Activated naive CD8-positive, alpha-beta T cell treated with anti-CD3 and anti-CD28 coated beads for 36 hours (primary cell): Measurements from ENCODE around the gene FDXACB1. TPM values are rescaled to one million over a fixed set of nuclear protein-coding genes. Genes with fewer than 3 reads are reported as not detected.
A peak's percentile ranks its signal among the peaks of the same experiment; 100 is the strongest.
"Not testable (repeated sequence)": the region's sequence is repeated elsewhere in the genome, so short reads cannot be mapped to it uniquely, and the experiment has no call there.

Experiments used
- DNase-seq: peaks from one replicate; pipeline ENCODE4 v3.0.0; 2021
- H3K27ac Mint-ChIP-seq: one replicate; pipeline ENCODE4 v1.8.0; 2022; ENCODE audit warnings: mild to moderate bottlenecking, moderate library complexity, mixed read lengths
- H3K27me3 Mint-ChIP-seq: one replicate; pipeline ENCODE4 v1.8.0; 2022; ENCODE audit warnings: mild to moderate bottlenecking, mixed read lengths
- H3K36me3 Mint-ChIP-seq: one replicate; pipeline ENCODE4 v1.8.0; 2021; ENCODE audit warnings: mild to moderate bottlenecking, mixed read lengths
- H3K4me1 Mint-ChIP-seq: one replicate; pipeline ENCODE4 v1.8.0; 2021; ENCODE audit warnings: mixed read lengths
- H3K4me3 Mint-ChIP-seq: one replicate; pipeline ENCODE4 v1.8.0; 2022; ENCODE audit warnings: mild to moderate bottlenecking, moderate library complexity, mixed read lengths
- H3K9me3 Mint-ChIP-seq: one replicate; pipeline ENCODE4 v1.8.0; 2022; ENCODE audit warnings: mixed read lengths
- total RNA-seq, 2 experiments: library from RNA; stranded (reverse); gene quantifications; one replicate each; pipeline ENCODE4 v1.2.3, GENCODE V29; 2021

FDXACB1 gene
- total RNA-seq, 2 experiments from 2014 or later: 8.8 to 9.9 TPM

- H3K27me3 Mint-ChIP-seq: peaks cover 51% of the 10 kb centered on the region
- no peak overlapping the region for H3K27ac Mint-ChIP-seq
Measured at GRCh38 chr11:111913031-111913861, 34.3 kb upstream of the FDXACB1 start.

GRCh38 chr11:111912535-111912934 lies 33.6 kb upstream of the FDXACB1 start, which contains the start of gene HSPB2:
HSPB2 (plus strand) TSS chr11:111912734; CDS start chr11:111912830, 96 bp downstream.
- H3K9me3 Mint-ChIP-seq: no peaks in the 10 kb centered on the region
- no peaks in the 10 kb centered on the region for H3K36me3 Mint-ChIP-seq
- DNase-seq: no peak
- H3K27ac Mint-ChIP-seq: no peak within 1 kb of the TSS
- no peak within 1 kb of the TSS for H3K4me3 Mint-ChIP-seq
- H3K4me1 Mint-ChIP-seq: peaks cover 3% of the 10 kb centered on the region
- peaks cover 51% of the 10 kb centered on the region for H3K27me3 Mint-ChIP-seq

More at GRCh38 chr11:111913031-111913861, 34.3 kb upstream of the FDXACB1 start:
- no peak for DNase-seq
- H3K4me1 Mint-ChIP-seq: peaks cover 3% of the 10 kb centered on the region
- H3K36me3 Mint-ChIP-seq: no peaks in the 10 kb centered on the region
- H3K4me3 Mint-ChIP-seq: no peak overlapping the region
- no peaks in the 10 kb centered on the region for H3K9me3 Mint-ChIP-seq

- Mint-ChIP-seq H3K27me3 (peaks cover 52% of the 10 kb centered on the region), H3K36me3 (no peaks in the 10 kb centered on the region), H3K4me1 (peaks cover 3% of the 10 kb centered on the region), H3K27ac (no peak within 1 kb of the TSS), H3K4me3 (no peak within 1 kb of the TSS), H3K9me3 (no peaks in the 10 kb centered on the region)
- DNase-seq: no peak
Measured at GRCh38 chr11:111911563-111912401, 32.8 kb upstream of the FDXACB1 start, which contains the start of gene CRYAB. CRYAB (minus strand) TSS chr11:111911770; CDS start chr11:111911724, 46 bp downstream.

- H3K27ac Mint-ChIP-seq: no peak overlapping the region
- no peaks in the 10 kb centered on the region for H3K9me3 Mint-ChIP-seq
- H3K36me3 Mint-ChIP-seq: no peaks in the 10 kb centered on the region
- no peak overlapping the region for H3K4me3 Mint-ChIP-seq
- peaks cover 46% of the 10 kb centered on the region for H3K27me3 Mint-ChIP-seq
- DNase-seq: no peak
- peaks cover 3% of the 10 kb centered on the region for H3K4me1 Mint-ChIP-seq
Measured at GRCh38 chr11:111910676-111911562, 32.0 kb upstream of the FDXACB1 start.

- peaks cover 46% of the 10 kb centered on the region for H3K27me3 Mint-ChIP-seq
Measured at GRCh38 chr11:111909378-111909777, 30.4 kb upstream of the FDXACB1 start.

GRCh38 chr11:111908639-111909305 lies 29.8 kb upstream of the FDXACB1 start:
- Mint-ChIP-seq H3K4me3 (no peak overlapping the region), H3K27ac (no peak overlapping the region), H3K27me3 (peaks cover 40% of the 10 kb centered on the region), H3K4me1 (peaks cover 3% of the 10 kb centered on the region), H3K9me3 (peaks cover 5% of the 10 kb centered on the region), H3K36me3 (peaks cover 6% of the 10 kb centered on the region)
- no peak for DNase-seq

More at GRCh38 chr11:111909378-111909777, 30.4 kb upstream of the FDXACB1 start:
- Mint-ChIP-seq H3K36me3 (peaks cover 6% of the 10 kb centered on the region), H3K4me3 (no peak overlapping the region), H3K4me1 (peaks cover 3% of the 10 kb centered on the region), H3K27ac (no peak overlapping the region), H3K9me3 (peaks cover 5% of the 10 kb centered on the region)
- no peak for DNase-seq

GRCh38 chr11:111906680-111907079 lies 27.7 kb upstream of the FDXACB1 start:
- Mint-ChIP-seq H3K4me3 (no peak overlapping the region), H3K27ac (no peak overlapping the region), H3K9me3 (peaks cover 5% of the 10 kb centered on the region), H3K27me3 (peaks cover 24% of the 10 kb centered on the region), H3K36me3 (peaks cover 6% of the 10 kb centered on the region), H3K4me1 (no peaks in the 10 kb centered on the region)
- DNase-seq: no peak

GRCh38 chr11:111905411-111905810 lies 26.4 kb upstream of the FDXACB1 start:
- H3K9me3 Mint-ChIP-seq: peaks cover 5% of the 10 kb centered on the region
- DNase-seq: no peak
- H3K36me3 Mint-ChIP-seq: peaks cover 6% of the 10 kb centered on the region
- peaks cover 13% of the 10 kb centered on the region for H3K27me3 Mint-ChIP-seq
- no peak overlapping the region for H3K4me3 Mint-ChIP-seq
- H3K4me1 Mint-ChIP-seq: no peaks in the 10 kb centered on the region
- no peak overlapping the region for H3K27ac Mint-ChIP-seq

- no peak overlapping the region for H3K27ac Mint-ChIP-seq
- no peaks in the 10 kb centered on the region for H3K4me1 Mint-ChIP-seq
- no peaks in the 10 kb centered on the region for H3K9me3 Mint-ChIP-seq
- no peaks in the 10 kb centered on the region for H3K27me3 Mint-ChIP-seq
- DNase-seq: no peak
- H3K4me3 Mint-ChIP-seq: no peak overlapping the region
- H3K36me3 Mint-ChIP-seq: peaks cover 3% of the 10 kb centered on the region
Measured at GRCh38 chr11:111886844-111887243, 7.9 kb upstream of the FDXACB1 start.

- no peak overlapping the region for H3K27ac Mint-ChIP-seq
- H3K27me3 Mint-ChIP-seq: no peaks in the 10 kb centered on the region
- DNase-seq: no peak
- peaks cover 3% of the 10 kb centered on the region for H3K36me3 Mint-ChIP-seq
- H3K4me3 Mint-ChIP-seq: no peak overlapping the region
- no peaks in the 10 kb centered on the region for H3K9me3 Mint-ChIP-seq
- peaks cover 3% of the 10 kb centered on the region for H3K4me1 Mint-ChIP-seq
Measured at GRCh38 chr11:111886032-111886431, 7.1 kb upstream of the FDXACB1 start.

GRCh38 chr11:111885053-111885452 lies 6.1 kb upstream of the FDXACB1 start:
- H3K36me3 Mint-ChIP-seq, DNase-seq, H3K27me3 Mint-ChIP-seq, H3K4me3 Mint-ChIP-seq, H3K27ac Mint-ChIP-seq, H3K4me1 Mint-ChIP-seq, H3K9me3 Mint-ChIP-seq: not testable (repeated sequence)

- Mint-ChIP-seq H3K36me3 (peaks cover 8% of the 10 kb centered on the region), H3K4me3 (no peak overlapping the region), H3K4me1 (peaks cover 8% of the 10 kb centered on the region), H3K27ac (no peak overlapping the region), H3K9me3 (no peaks in the 10 kb centered on the region), H3K27me3 (no peaks in the 10 kb centered on the region)
- no peak for DNase-seq
Measured at GRCh38 chr11:111882202-111882601, 3.2 kb upstream of the FDXACB1 start.

- H3K9me3 Mint-ChIP-seq: no peaks in the 10 kb centered on the region
- DNase-seq: no peak
- peaks cover 8% of the 10 kb centered on the region for H3K4me1 Mint-ChIP-seq
- H3K36me3 Mint-ChIP-seq: peaks cover 8% of the 10 kb centered on the region
- H3K27me3 Mint-ChIP-seq: no peaks in the 10 kb centered on the region
- peak overlapping the region; percentile 98 for H3K27ac Mint-ChIP-seq
- peak overlapping the region; percentile 88 for H3K4me3 Mint-ChIP-seq
Measured at GRCh38 chr11:111879637-111879960, 634 bp upstream of the FDXACB1 start.

GRCh38 chr11:111878385-111878848 lies 548 bp downstream of the FDXACB1 start:
- Mint-ChIP-seq H3K27me3 (no peaks in the 10 kb centered on the region), H3K36me3 (peaks cover 5% of the 10 kb centered on the region), H3K4me3 (peak overlapping the region; percentile 88), H3K9me3 (no peaks in the 10 kb centered on the region), H3K4me1 (peaks cover 8% of the 10 kb centered on the region), H3K27ac (peak overlapping the region; percentile 98)
- no peak for DNase-seq
